Suppressor macrophage (primary cell): ENCODE measurements around the gene TLE1.

ENCODE experiments used
- DNase-seq, 4 experiments: peaks; one replicate each; pipeline ENCODE4 v3.0.0-alpha.2; 2020 to 2022

Gene TLE1

GRCh38 chr9:81686614-81687520 lies 2.5 kb downstream of the TLE1 start:
- DNase-seq: peak; percentile 62 to 85 (median 76)

GRCh38 chr9:81685763-81686613 lies 3.4 kb downstream of the TLE1 start:
- peak in 2 of 4 experiments; percentile 7 to 22 for DNase-seq

GRCh38 chr9:81684635-81685034 lies 4.7 kb downstream of the TLE1 start:
- no peak for DNase-seq

DNA sequence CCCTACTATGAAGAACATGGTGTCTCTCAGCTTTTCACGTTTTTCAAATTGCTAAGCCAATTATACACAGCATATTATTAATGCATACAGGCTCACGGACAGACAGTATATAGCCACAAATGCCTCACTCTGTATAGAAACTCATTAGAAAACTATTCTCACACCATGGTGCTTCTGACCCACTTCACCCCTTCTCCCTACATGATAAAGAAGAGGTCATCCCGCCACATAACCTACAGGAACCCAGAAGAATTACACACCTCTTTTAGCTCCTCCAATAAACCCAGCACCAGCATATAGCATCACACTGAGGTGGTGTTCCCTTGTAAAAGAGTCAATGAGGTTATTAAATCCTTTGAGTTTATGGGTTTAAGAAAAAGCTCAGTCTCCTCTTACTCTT lies 5.6 kb downstream of the TLE1 start:
- DNase-seq: no peak

- DNase-seq: no peak
Observed at GRCh38 chr9:81683238-81683637, 6.1 kb downstream of the TLE1 start.

DNA sequence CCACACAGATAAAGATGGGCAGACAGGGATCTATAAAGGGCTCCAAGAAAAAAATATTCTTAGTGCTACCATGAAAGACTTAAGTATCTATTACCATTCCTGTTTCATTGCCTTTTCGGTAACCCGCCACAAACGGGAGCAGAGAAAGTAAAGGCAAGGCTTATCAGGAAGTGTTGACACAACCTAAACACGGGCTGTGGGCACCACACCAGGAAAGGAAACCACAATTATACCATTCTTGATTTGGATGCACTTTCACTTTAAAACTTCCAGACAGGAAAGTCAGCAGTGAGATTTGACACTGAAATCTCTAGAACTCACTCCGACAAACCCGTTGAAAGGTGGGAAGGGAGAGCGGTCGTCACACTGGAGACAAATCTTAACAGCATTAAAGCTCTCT lies 6.5 kb downstream of the TLE1 start:
- peak in 3 of 4 experiments; percentile 23 to 42 (median 42) for DNase-seq

- no peak for DNase-seq
Observed at GRCh38 chr9:81682177-81682576, 7.2 kb downstream of the TLE1 start.

DNA sequence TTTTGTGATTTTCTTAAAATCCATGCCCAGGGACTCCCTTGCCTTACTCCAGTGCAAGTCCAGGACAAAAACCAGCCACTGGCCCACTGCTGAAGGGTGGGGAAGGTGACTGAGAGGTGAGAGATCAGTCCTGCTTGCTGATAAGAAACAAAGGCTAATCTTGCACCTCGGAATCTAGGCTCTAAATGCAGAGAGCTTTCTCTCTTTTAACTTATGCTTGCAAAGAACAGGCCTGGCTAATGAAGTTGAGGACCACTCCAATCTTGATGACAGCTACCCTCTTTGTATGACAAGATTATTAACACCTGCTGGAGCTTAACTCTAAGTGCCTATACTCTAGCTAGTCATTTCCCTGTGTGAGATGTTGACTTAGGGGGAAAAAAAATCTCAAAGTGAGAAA lies 8.8 kb downstream of the TLE1 start:
- no peak for DNase-seq

DNA sequence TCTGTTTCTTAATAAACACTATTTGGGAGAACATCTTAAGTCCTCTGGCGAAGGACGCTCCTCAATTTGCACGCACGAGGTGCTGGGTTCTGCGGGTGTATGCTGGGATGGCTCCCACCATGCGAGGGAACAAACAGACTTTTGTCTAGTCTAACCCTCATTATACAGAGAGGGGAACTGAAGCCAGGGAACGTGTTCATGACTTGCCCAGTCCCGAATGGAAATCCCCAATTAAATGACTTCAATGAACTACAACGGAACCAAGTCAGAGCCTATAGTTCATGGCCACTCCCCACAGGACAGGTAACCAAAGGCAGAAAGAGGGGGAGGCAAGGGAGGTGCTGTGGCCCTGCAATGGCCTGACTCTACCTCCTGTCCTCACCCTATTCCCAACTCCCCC lies 9.3 kb downstream of the TLE1 start:
- no peak for DNase-seq

DNA sequence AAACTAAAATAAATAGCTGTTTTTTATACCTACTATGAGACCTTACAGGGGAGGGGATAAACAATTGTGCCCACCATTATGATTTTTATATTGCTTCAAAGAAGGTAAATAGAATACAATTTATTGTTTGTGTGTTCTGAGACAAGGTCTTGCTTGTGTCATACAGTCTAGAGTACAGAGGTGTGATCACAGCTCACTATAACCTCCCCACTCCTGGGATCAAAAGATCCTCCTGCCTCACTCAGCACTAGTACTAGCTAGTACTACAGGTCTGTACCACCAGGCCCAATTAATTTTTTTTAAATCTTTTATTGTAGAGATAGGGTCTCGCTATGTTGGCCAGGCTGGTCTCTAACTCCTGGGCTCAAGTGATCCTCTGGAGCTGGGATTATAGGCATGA lies 11.3 kb downstream of the TLE1 start:
- DNase-seq: no peak

- no peak for DNase-seq
Observed at GRCh38 chr9:81676395-81676794, 13.0 kb downstream of the TLE1 start.

- DNase-seq: no peak
Observed at GRCh38 chr9:81673310-81673709, 16.0 kb downstream of the TLE1 start.

GRCh38 chr9:81671880-81672280 lies 17.5 kb downstream of the TLE1 start:
- no peak for DNase-seq

DNA sequence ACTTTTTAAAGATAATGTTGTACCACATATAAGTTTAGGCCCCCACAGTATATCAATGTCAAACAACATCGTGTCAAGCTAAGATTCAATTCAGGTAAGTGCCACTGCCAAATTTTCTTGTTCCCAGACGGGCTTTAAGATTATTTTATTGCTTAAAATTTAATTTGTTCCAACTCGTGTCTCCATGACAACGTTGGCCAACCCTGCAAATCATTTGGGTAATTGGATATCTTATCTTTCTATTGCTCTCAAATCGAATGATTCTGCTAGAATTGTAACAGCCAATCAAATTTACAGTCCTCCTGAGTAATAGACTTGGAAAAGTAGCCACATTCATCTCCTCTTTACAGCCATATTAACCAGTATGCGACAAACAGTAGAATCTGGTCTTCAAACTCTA lies 19.5 kb downstream of the TLE1 start:
- no peak for DNase-seq

DNA sequence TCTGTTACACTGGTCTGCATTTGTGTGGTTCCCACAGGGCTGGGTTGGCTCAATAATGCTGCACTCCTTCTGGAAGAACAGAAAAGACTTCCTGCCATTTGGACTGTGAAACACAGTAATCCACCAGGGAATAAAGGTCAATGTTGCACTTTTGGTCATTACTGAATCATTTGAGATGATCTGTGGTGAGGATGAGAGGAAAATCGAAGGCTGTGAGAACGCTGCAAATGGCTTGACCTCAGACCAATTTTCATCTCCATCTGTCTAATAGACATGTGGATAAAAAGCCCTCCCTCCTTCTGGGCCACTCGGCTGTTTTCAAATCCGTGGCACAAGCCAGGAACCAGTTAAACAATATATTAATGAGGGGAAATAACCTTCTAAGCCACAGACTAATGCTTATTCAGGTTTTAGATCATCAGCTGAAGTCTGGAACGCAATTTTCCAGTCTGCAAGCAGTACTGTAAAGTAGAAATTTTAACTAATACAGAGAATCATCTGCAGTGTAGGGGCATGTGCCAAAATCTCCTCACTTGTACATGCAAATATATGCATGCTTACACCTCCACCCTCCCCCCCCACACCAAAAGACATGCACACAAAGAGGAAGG lies 20.2 kb downstream of the TLE1 start:
- DNase-seq: no peak

DNA sequence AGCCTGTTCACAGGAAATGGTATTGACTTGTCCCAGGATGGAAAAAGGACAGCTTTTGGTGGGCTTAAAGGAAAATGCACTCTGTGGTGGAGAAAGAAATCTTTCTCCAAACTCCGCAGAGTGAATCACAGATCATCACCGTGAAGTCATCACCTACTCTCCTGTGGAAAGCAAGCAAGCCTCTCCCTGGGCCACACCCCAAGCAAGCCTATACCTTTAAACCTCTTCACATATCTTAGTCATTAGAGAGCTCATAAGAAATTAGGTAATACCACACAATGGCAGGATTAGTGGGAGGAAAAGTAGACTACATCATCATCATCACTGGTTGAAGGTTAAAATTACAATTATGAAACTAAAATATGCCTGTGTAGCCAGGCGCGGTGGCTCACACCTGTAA lies 23.2 kb downstream of the TLE1 start:
- no peak for DNase-seq

DNA sequence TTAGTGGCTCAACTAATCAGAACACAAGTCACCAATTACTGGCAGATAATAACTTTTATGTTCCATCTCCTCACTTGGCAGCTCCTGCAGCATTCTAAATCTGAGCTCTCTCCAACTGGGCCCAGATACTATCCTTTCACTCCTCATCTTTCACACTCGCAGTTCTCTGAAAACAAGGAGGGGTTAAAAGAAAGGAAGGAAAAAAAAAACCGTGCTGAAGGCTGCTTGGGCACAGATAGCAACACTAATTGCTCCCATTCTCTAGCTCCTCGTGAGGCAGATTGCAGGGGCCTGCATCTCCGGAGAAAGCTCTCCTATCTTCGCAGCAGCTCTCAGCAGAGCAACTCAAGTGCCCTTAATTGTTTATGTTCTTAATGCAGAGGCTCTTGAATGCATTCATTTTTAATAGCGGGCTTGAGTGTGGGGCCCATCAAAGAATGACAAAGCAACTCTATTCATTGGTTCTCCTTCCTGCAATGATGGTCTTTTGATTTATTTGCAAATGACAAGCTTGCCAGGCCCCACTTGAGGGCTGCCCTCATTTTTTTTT lies 23.9 kb downstream of the TLE1 start:
- DNase-seq: no peak

DNA sequence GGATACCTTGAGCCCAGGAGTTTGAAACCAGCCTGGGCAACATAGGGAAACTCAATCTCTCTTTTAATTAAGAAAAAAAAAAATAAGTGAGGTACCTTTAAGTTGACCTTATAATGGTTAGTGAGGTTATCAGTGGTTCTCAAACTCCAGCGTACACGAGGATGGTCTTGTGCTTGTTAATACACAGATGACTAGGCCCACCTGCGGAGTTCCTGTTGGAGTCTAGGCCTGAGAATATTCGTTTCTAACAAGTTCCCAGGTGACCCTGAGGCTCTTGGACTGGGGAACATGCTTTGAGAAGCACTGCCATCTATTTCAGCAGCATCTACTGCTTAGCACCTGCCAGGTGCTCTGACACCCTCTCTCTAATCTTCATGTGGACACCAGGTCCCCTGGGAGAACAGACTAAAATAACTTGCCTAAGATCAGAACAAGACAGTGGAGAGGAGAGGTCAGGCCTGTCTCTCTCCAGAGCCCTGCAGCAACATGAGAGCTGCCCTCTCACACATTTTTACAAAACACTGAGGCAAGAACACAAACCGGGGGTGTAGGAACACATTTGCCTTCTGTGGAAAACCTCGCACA lies 24.6 kb downstream of the TLE1 start:
- DNase-seq: no peak

DNA sequence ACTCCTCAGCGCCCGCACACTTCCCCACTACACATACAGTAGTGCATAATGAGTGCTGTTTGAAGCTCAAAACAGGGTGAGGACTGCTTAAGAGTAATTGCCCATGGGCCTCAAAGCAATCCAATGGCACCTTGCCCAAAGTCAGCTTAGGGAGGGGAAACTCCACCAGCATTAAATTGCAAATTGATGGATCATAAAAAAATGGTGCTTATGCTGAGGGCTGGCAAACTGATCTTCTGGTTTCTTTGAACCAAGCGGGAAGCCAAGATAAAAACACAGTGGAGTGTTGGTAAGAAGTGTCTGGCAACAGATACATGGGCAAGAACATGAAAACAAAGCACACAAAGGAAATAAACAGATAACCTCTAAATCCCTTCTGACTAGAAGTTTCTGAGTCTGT lies 28.0 kb downstream of the TLE1 start:
- DNase-seq: no peak

DNA sequence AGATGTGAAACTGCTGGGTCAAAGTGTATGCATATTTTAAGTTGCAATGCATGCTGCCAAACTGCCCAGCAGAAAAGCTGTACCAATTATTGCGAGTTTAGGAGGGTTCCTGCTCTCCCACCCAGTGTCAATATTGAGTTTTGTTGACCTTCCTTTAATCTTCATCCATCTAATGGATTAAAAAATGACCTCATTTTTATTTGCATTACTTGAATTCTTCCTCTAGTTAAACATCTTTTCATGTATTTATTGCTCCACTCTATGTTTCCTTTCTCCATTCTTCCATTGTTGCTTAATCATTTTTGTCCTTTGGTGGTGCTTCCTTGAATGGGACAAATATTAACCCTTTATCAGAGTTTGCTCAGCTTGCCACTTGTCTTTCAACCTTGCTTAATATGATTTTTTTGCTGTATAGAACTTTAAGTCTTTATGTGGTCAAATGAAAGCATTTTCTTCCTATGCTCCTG lies 32.4 kb downstream of the TLE1 start:
- DNase-seq: no peak

DNA sequence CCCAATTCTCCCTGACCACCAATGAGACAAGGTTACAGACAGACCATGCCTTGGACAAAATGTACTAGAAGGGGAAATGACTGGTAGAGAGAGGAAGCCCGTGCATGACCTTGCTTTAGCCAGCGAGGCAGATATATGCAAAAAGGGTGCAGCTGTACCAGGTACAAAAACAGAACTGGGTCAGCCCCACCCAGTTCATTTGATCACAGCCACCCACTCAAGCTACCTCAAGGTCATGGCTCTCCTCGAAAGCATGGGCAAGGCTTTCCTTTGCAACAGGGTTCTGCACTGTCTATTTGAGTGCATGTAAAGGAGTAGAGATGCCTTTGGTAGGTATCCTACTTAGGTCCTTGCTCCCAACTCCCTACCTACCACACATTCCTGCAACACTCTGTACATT lies 33.3 kb downstream of the TLE1 start:
- peak in 3 of 4 experiments; percentile 36 to 39 (median 37) for DNase-seq

- no peak for DNase-seq
Observed at GRCh38 chr9:81653240-81653639, 36.1 kb downstream of the TLE1 start.
